Neuronal stem cell (in vitro differentiated cells): ENCODE results near the gene CLEC12A.

Source experiments
- DNase-seq: peaks from one replicate; pipeline ENCODE4 v3.0.0-alpha.2; 2013; ENCODE audit warnings: low spot score
- H2AFZ ChIP-seq: one replicate; pipeline ENCODE4 v1.6.1; 2013; ENCODE audit warnings: mild to moderate bottlenecking, low read length, inconsistent platforms
- H2AK5ac ChIP-seq: 2 replicates; pipeline ENCODE4 v1.6.1; 2013; ENCODE audit warnings: low read depth, mild to moderate bottlenecking, inconsistent platforms, low read length, moderate library complexity, mixed read lengths
- H2BK120ac ChIP-seq: 2 replicates; pipeline ENCODE4 v1.6.1; 2013; ENCODE audit warnings: low read depth, mild to moderate bottlenecking, inconsistent platforms, low read length, moderate library complexity, mixed read lengths
- H2BK12ac ChIP-seq: one replicate; pipeline ENCODE4 v1.6.1; 2013; ENCODE audit warnings: low read length, inconsistent platforms
- H2BK15ac ChIP-seq: 2 replicates; pipeline ENCODE4 v1.6.1; 2013; ENCODE audit warnings: mild to moderate bottlenecking, low read length, inconsistent platforms, mixed read lengths
- H2BK5ac ChIP-seq: one replicate; pipeline ENCODE4 v1.6.1; 2013; ENCODE audit warnings: inconsistent platforms, mild to moderate bottlenecking, low read length, moderate library complexity
- H3K14ac ChIP-seq: one replicate; pipeline ENCODE4 v1.6.1; 2013; ENCODE audit warnings: low read length, inconsistent platforms
- H3K18ac ChIP-seq: 2 replicates; pipeline ENCODE4 v1.6.1; 2013; ENCODE audit warnings: low read length, inconsistent platforms
- H3K23ac ChIP-seq: 2 replicates; pipeline ENCODE4 v1.6.1; 2013; ENCODE audit warnings: low read depth, mild to moderate bottlenecking, mixed read lengths, low read length, inconsistent platforms; ENCODE audit not compliant: poor library complexity
- H3K27ac ChIP-seq: replicated peaks from 3 replicates; pipeline ENCODE4 v1.5.1; 2013; ENCODE audit warnings: low read length, inconsistent platforms
- H3K27me3 ChIP-seq, 3 experiments: 2 replicates each; pipeline ENCODE4 v1.6.1; 2013; ENCODE audit warnings: low read length in 3 of 3, mild to moderate bottlenecking in 2 of 3, inconsistent platforms in 1 of 3, low read depth in 1 of 3, mixed read lengths in 1 of 3, moderate library complexity in 1 of 3; ENCODE audit not compliant: control insufficient read depth in 3 of 3, insufficient read depth in 3 of 3
- H3K36me3 ChIP-seq, 2 donors: replicated peaks in 1 of 2; 2 replicates each; pipeline ENCODE4 v1.6.1; 2013; ENCODE audit warnings: low read length in 2 of 2; ENCODE audit not compliant: control insufficient read depth in 2 of 2, insufficient read depth in 2 of 2
- H3K4ac ChIP-seq: 2 replicates; pipeline ENCODE4 v1.6.1; 2013; ENCODE audit warnings: inconsistent platforms, mild to moderate bottlenecking, low read length, moderate library complexity
- H3K4me1 ChIP-seq, 2 donors: 1 replicate in 1 of 2; 2 replicates in 1 of 2; pipeline ENCODE4 v1.6.1; 2013; ENCODE audit warnings: low read length in 2 of 2, low read depth in 1 of 2; ENCODE audit not compliant: control insufficient read depth in 2 of 2, insufficient read depth in 1 of 2
- H3K4me2 ChIP-seq: one replicate; pipeline ENCODE4 v1.6.1; 2013; ENCODE audit warnings: mild to moderate bottlenecking, low read length, inconsistent platforms; ENCODE audit not compliant: insufficient read depth, poor library complexity, severe bottlenecking
- H3K4me3 ChIP-seq, 2 donors: 2 replicates each; pipeline ENCODE4 v1.5.1; 2013; ENCODE audit warnings: low read length in 2 of 2, mild to moderate bottlenecking in 2 of 2, inconsistent platforms in 1 of 2, moderate library complexity in 1 of 2
- H3K79me1 ChIP-seq: one replicate; pipeline ENCODE4 v1.6.1; 2013; ENCODE audit warnings: low read depth, mild to moderate bottlenecking, inconsistent platforms, low read length, moderate library complexity
- H3K9ac ChIP-seq: one replicate; pipeline ENCODE4 v1.6.1; 2013; ENCODE audit warnings: mild to moderate bottlenecking, low read depth, low read length, inconsistent platforms; ENCODE audit not compliant: poor library complexity
- H3K9me3 ChIP-seq, 2 donors: replicated peaks in 1 of 2; 2 replicates each; pipeline versions ENCODE3 to v1.6.1; 2013; ENCODE audit warnings: low read length in 2 of 2, mild to moderate bottlenecking in 2 of 2, inconsistent platforms in 1 of 2, low read depth in 1 of 2, mixed read lengths in 1 of 2, moderate library complexity in 1 of 2; ENCODE audit not compliant: control insufficient read depth in 2 of 2, insufficient read depth in 1 of 2
- H4K8ac ChIP-seq: one replicate; pipeline ENCODE4 v1.6.1; 2013; ENCODE audit warnings: low read depth, mild to moderate bottlenecking, inconsistent platforms, low read length, moderate library complexity
- H4K91ac ChIP-seq: one replicate; pipeline ENCODE4 v1.6.1; 2013; ENCODE audit warnings: low read length, low read depth, mild to moderate bottlenecking, inconsistent platforms; ENCODE audit not compliant: poor library complexity
- WGBS, 2 donors: extraction: QIAGEN DNeasy Blood & Tissue Kit; methylation state at CpG; one replicate each; pipeline ENCODE4 v1.1.7; 2013; ENCODE audit warnings: missing lambda C conversion rate in 2 of 2, mixed read lengths in 1 of 2; ENCODE audit not compliant: insufficient read length in 2 of 2, insufficient replicate concordance in 1 of 2; ENCODE audit errors: extremely low coverage in 2 of 2; 5-methylcytosine and 5-hydroxymethylcytosine counted together

The CLEC12A gene

DNA sequence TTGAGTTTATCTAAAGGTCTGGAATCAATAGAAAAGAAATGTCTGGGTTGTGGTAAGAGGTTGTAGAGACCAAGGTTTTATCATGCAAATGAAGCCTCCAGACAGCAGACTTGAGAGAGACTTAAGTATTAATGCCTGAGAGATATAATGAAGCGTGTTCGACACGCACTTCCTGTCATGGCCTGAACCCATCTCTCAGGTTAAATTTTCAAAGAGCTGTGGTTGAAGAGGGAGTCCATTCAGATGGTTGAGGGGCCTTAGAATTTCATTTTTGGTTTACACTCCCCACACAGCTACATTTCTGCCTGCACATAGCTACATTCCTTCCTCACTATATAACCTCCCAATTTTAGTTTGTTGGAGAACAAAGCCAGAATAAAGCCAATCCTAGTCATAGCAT is 10.1 kb upstream of the CLEC12A start:
- Histone ChIP-seq H2BK15ac (no peak overlapping the region), H2BK5ac (no peak overlapping the region), H3K79me1 (no peaks in the 10 kb centered on the region), H3K9me3 (no peaks in the 10 kb centered on the region), H4K91ac (no peak overlapping the region), H2AFZ (no peak overlapping the region), H2BK12ac (no peak overlapping the region), H3K4ac (no peak overlapping the region), H3K4me2 (no peak overlapping the region), H3K14ac (no peak overlapping the region), H3K36me3 (no peaks in the 10 kb centered on the region), H3K4me3 (no peak overlapping the region), H3K27me3 (no peaks in the 10 kb centered on the region), H3K9ac (no peak overlapping the region), H3K27ac (no peak overlapping the region), H2BK120ac (no peak overlapping the region), H3K23ac (no peak overlapping the region), H4K8ac (no peak overlapping the region), H3K18ac (no peak overlapping the region), H2AK5ac (no peak overlapping the region), H3K4me1 (no peaks in the 10 kb centered on the region)
- no CpG with 5 or more reads among the region's 3 CpGs for WGBS, 2 donors
- DNase-seq, result no peak

DNA sequence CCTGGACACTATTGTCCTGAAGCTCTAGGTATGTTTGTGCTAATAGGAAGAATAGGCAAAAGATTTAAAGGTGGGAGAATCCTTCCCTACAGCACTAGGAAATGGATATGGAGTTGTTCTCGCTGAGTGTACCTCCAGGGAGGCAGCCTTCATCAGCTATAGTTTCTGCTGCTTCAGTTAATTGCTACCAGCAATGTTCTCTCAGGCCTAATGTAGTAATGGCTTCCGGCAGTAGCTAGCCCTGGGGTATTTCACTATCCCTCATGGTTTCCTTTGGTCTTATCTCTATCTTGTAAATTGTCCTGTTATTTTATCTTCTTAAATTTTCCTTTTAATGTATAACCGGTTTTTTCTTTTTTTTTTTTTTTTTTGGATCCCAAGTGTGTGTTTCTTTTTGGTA is 9.3 kb upstream of the CLEC12A start:
- Histone ChIP-seq H3K9ac (no peak overlapping the region), H4K91ac (no peak overlapping the region), H3K4me1 (no peaks in the 10 kb centered on the region), H3K27ac (no peak overlapping the region), H3K18ac (no peak overlapping the region), H2AK5ac (no peak overlapping the region), H2BK15ac (no peak overlapping the region), H3K4ac (no peak overlapping the region), H2BK120ac (no peak overlapping the region), H3K23ac (no peak overlapping the region), H3K9me3 (no peaks in the 10 kb centered on the region), H3K4me2 (no peak overlapping the region), H3K36me3 (no peaks in the 10 kb centered on the region), H2BK5ac (no peak overlapping the region), H4K8ac (no peak overlapping the region), H3K14ac (no peak overlapping the region), H2BK12ac (no peak overlapping the region), H3K79me1 (no peaks in the 10 kb centered on the region), H3K27me3 (no peaks in the 10 kb centered on the region), H3K4me3 (no peak overlapping the region), H2AFZ (no peak overlapping the region)
- DNase-seq, result no peak
- no CpG with 5 or more reads among the region's 3 CpGs for WGBS, 2 donors

DNA sequence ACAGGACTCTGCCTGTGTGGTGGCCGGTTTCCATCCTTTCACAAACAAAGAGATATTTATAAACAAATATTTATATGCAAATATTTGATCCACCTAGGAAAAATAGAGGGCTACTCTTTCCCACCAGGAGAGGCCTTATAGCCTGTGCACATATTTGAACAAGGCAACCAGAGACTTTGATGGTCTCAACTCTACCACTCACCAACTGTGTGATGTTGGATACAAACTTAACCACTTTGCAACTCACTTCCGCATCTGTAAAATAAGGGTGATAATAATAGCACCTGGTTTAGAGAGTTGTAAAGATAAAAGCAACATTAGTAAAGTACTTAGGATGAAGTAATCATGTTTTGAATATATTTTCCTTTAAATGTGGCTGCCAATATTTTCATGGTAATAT is 1.5 kb upstream of the CLEC12A start:
- no peak overlapping the region for H2BK120ac ChIP-seq
- WGBS, 2 donors, result no CpG with 5 or more reads among the region's 2 CpGs

DNA sequence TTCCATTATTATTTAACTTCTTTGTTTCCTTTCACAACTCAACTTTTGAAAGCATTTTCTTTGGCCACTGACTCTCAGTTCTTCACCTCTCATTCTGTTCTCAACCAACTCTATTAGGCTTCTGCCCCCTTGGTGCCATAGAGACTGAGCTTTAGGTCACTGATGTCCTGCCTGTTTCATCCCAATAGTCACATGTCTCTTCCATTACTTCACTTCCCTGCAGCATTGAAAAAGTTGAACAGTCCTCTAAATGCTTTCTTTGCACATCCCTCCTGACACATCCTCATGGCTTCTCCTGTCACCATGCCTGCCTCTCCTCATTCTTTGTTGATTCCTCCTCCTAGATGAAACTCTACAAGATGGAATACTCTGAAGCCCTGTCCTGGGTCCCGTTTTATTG is 2.7 kb downstream of the CLEC12A start:
- H3K4me2 ChIP-seq, result no peak overlapping the region
- no peak overlapping the region for H2BK5ac ChIP-seq
- H3K27ac ChIP-seq, result no peak overlapping the region
- no peaks in the 10 kb centered on the region for H3K27me3 ChIP-seq
- no peaks in the 10 kb centered on the region for H3K79me1 ChIP-seq
- peaks cover 0 to 6% of the 10 kb centered on the region in 2 donors for H3K9me3 ChIP-seq
- no peak overlapping the region for H3K18ac ChIP-seq
- H2AFZ ChIP-seq, result no peak overlapping the region
- DNase-seq, result no peak
- no peak overlapping the region for H3K14ac ChIP-seq
- H3K9ac ChIP-seq, result no peak overlapping the region
- no peak overlapping the region for H3K23ac ChIP-seq
- no peak overlapping the region for H4K8ac ChIP-seq
- no peak overlapping the region for H2BK12ac ChIP-seq
- no peak overlapping the region for H3K4ac ChIP-seq
- H3K4me1 ChIP-seq, result no peaks in the 10 kb centered on the region
- H4K91ac ChIP-seq, result no peak overlapping the region
- H2BK120ac ChIP-seq, result no peak overlapping the region
- no CpG with 5 or more reads among the region's 1 CpG for WGBS, 2 donors
- no peak overlapping the region for H2BK15ac ChIP-seq
- H3K36me3 ChIP-seq, result no peaks in the 10 kb centered on the region
- no peak overlapping the region for H2AK5ac ChIP-seq
- H3K4me3 ChIP-seq, result no peak overlapping the region

More for the DNA sequence above, 1.5 kb upstream of the CLEC12A start:
- no peaks in the 10 kb centered on the region for H3K36me3 ChIP-seq
- no peaks in the 10 kb centered on the region for H3K27me3 ChIP-seq
- H3K9ac ChIP-seq, result no peak overlapping the region
- no peaks in the 10 kb centered on the region for H3K4me1 ChIP-seq
- DNase-seq, result no peak
- H4K8ac ChIP-seq, result no peak overlapping the region
- no peak overlapping the region for H3K14ac ChIP-seq
- no peak overlapping the region for H3K4me3 ChIP-seq
- H2BK5ac ChIP-seq, result no peak overlapping the region
- H3K18ac ChIP-seq, result no peak overlapping the region
- no peaks in the 10 kb centered on the region for H3K79me1 ChIP-seq
- no peak overlapping the region for H3K23ac ChIP-seq
- no peak overlapping the region for H3K4me2 ChIP-seq
- no peak overlapping the region for H2AFZ ChIP-seq
- H3K27ac ChIP-seq, result no peak overlapping the region
- H3K4ac ChIP-seq, result no peak overlapping the region
- H2AK5ac ChIP-seq, result no peak overlapping the region
- H2BK15ac ChIP-seq, result no peak overlapping the region
- no peak overlapping the region for H2BK12ac ChIP-seq
- no peaks in the 10 kb centered on the region for H3K9me3 ChIP-seq
- H4K91ac ChIP-seq, result no peak overlapping the region
